ENCODE data around the gene TMEM223. TPM values are rescaled to one million over a fixed set of nuclear protein-coding genes. Genes with fewer than 3 reads are reported as not detected.

Gene TMEM223, protein sequence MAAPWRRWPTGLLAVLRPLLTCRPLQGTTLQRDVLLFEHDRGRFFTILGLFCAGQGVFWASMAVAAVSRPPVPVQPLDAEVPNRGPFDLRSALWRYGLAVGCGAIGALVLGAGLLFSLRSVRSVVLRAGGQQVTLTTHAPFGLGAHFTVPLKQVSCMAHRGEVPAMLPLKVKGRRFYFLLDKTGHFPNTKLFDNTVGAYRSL
- total RNA-seq (2011; cell fraction: chromatin; rRNA removed; ENCODE audit: low replicate concordance): 18.9 and 38.1 TPM in 2 replicates
- 41.6 and 50.2 TPM in 2 replicates for total RNA-seq (2011; cell fraction: nucleolus; rRNA removed)
- total RNA-seq (2011; cell fraction: nucleoplasm; rRNA removed): 24.4 and 29.5 TPM in 2 replicates
- total RNA-seq (2014; rRNA removed) (27.4 and 34.5 TPM in 2 replicates), total RNA-seq (2014; rRNA removed; fragmentation: Illumina TruSeq; extraction: Trizol) (14.3 and 14.7 TPM in 2 replicates), total RNA-seq (2015; rRNA removed; fragmentation: Illumina TruSeq; extraction: Trizol) (22.4 and 22.5 TPM in 2 replicates), total RNA-seq (2021) (19.6 and 21.2 TPM in 2 replicates), polyA plus RNA-seq (2011; rRNA removed) (19.0 and 20.1 TPM in 2 replicates), polyA plus RNA-seq (2014; fragmentation: Illumina TruSeq; extraction: Trizol) (14.6 and 16.0 TPM in 2 replicates), polyA plus RNA-seq (2014; fragmentation: Nextera tagmentation; extraction: Ambion mirVana) (10 to 100 TPM in 1 of 2 experiments, 1 to 10 TPM in 1; 5.9 to 15.2 TPM), polyA plus RNA-seq (2014; rRNA removed) (30.7 and 37.2 TPM in 2 replicates), polyA minus RNA-seq (2011; rRNA and poly(A)+ RNA removed) (9.6 and 9.7 TPM in 2 replicates), Bru-seq, nascent RNA (percentile 81 among the genes with signal in this experiment), BruChase-seq, experiment 1, labeled RNA remaining after a 2-hour chase (percentile 72 among the genes with signal in this experiment), BruChase-seq, experiment 2, labeled RNA remaining after a 6-hour chase (percentile 68 among the genes with signal in this experiment)
- 23.3 and 47.6 TPM in 2 replicates for polyA plus RNA-seq (2011; cell fraction: cytosol; rRNA removed)
- 10.4 and 10.8 TPM in 2 replicates for polyA plus RNA-seq (2011; cell fraction: nucleus; rRNA removed)
- 16.3 and 16.9 TPM in 2 replicates for polyA plus RNA-seq (2012)
- polyA minus RNA-seq (2011; cell fraction: cytosol; rRNA and poly(A)+ RNA removed): 6.6 and 9.0 TPM in 2 replicates
- 14.5 and 18.2 TPM in 2 replicates for polyA minus RNA-seq (2011; cell fraction: nucleus; rRNA and poly(A)+ RNA removed)
- long read RNA-seq, experiment 1, transcript TMEM223-201 (2 exons, 1,288 nt): major isoform, 61 of 71 reads
- long read RNA-seq, experiment 1, partial matches to known transcripts: 0 of 71 reads
- long read RNA-seq, experiment 1, other reads (novel, unspliced or antisense): 8 of 71 reads
- long read RNA-seq, experiment 2, transcript TMEM223-201 (2 exons, 1,288 nt): major isoform, 39 of 40 reads
- long read RNA-seq, experiment 2, partial matches to known transcripts: 0 of 40 reads
- long read RNA-seq, experiment 2, other reads (novel, unspliced or antisense): 0 of 40 reads
- long read RNA-seq, experiment 3, transcript TMEM223-201 (2 exons, 1,288 nt): major isoform, 45 of 51 reads
- long read RNA-seq, experiment 3, partial matches to known transcripts: 1 of 51 reads
- long read RNA-seq, experiment 3, other reads (novel, unspliced or antisense): 4 of 51 reads

GRCh38 chr11:62791501-62792201 is at the start of gene TMEM223:
TSS of gene TMEM223 (minus strand) at chr11:62792006. CDS start at chr11:62791994, 12 bp downstream.
- in situ Hi-C loops (cut with MboI): no loop called here
- FAIRE-seq: peak; percentile 86
- intact Hi-C loops (cut with micrococcal nuclease): no loop called here
- Histone ChIP-seq H3K4me2 (ENCODE audit: insufficient read depth, low read length) (peak within 1 kb of the TSS; percentile 95), H3K4me3 (peak within 1 kb of the TSS; percentile 100), H3K4me1 (replicated peaks in 1 of 2; ENCODE audit: control insufficient read depth in 2 of 2, insufficient read depth in 2 of 2, low read length in 2 of 2) (peaks cover 27% of the 10 kb centered on the region in 2 experiments), H4K20me1 (replicated peaks; ENCODE audit: control insufficient read depth, insufficient read depth, low read length) (no peaks in the 10 kb centered on the region), H3K79me2 (ENCODE audit: control insufficient read depth, insufficient read depth, low read length) (peaks cover 50% of the 10 kb centered on the region), H3K27ac (ENCODE audit: extremely low read depth, low read depth, low read length) (peak within 1 kb of the TSS; percentile 91), H3K9me3 (replicated peaks; ENCODE audit: control insufficient read depth, insufficient read depth, low read depth, low read length) (no peaks in the 10 kb centered on the region), H3K36me3 (ENCODE audit: control insufficient read depth, insufficient read depth, low read length) (peaks cover 75% of the 10 kb centered on the region), H2AFZ (ENCODE audit: low read depth, low read length) (peak within 1 kb of the TSS; percentile 90), H3K9me1 (ENCODE audit: control insufficient read depth, insufficient read depth, low read length) (no peaks in the 10 kb centered on the region), H3K27me3 (ENCODE audit: control insufficient read depth in 2 of 2, insufficient read depth in 2 of 2, low read length in 2 of 2) (no peaks in the 10 kb centered on the region), H3K9ac (ENCODE audit: insufficient read depth in 1 of 2, low read depth in 2 of 2, low read length in 2 of 2) (peak within 1 kb of the TSS; percentile 84 to 96)
- peak; percentile 84 to 92 (median 89) for DNase-seq (ENCODE audit: extremely low read depth in 1 of 4, low spot score in 3 of 4)
- ATAC-seq: peak; percentile 89
- POLR2A ChIA-PET: interaction anchor here (0.7 to 11.4 kb wide), 12 partner anchors 11 to 217 kb away, joined by 3 to 116 read pairs (median 4); partner anchors contain the start of genes NXF1, STX5, WDR74 and ZBTB3
- WGBS (ENCODE audit: insufficient coverage, low coverage, missing lambda C conversion rate): 1% methylated on average over 55 of the region's 58 CpGs
- CTCF ChIA-PET (ENCODE audit: low intra/inter-chr PET ratio): no interaction called here
- BruUV-seq (replicated peaks): no TSS peak
- peak; percentile 59 for TF ChIP-seq HCFC1 (IDR thresholded peaks at IDR 0.05; ENCODE audit: low read depth, low read length)
- TF ChIP-seq CEBPB (tag; IDR thresholded peaks at IDR 0.05): no peak
- TF ChIP-seq ZNF445 (CRISPR knock-in tag; IDR thresholded peaks at IDR 0.05; ENCODE audit: low read depth): no peak
- no peak for TF ChIP-seq GATA2 (CRISPR knock-in tag; IDR thresholded peaks at IDR 0.05)
- peak; percentile 91 to 92 for TF ChIP-seq MAZ (CRISPR knock-in tag; conservative IDR thresholded peaks at IDR 0.05 in 1 of 2, IDR thresholded peaks at IDR 0.05 in 1 of 2)
- TF ChIP-seq RBM34 (IDR thresholded peaks at IDR 0.05; ENCODE audit: borderline replicate concordance, insufficient read depth, low read length): no peak
- no peak for TF ChIP-seq TCF7 (IDR thresholded peaks at IDR 0.05; ENCODE audit: borderline replicate concordance)
- TF ChIP-seq FOXM1 (IDR thresholded peaks at IDR 0.05; ENCODE audit: low read depth): no peak
- TF ChIP-seq FOXM1 (CRISPR knock-in tag; IDR thresholded peaks at IDR 0.05; ENCODE audit: low read depth): no peak
- TF ChIP-seq ZNF77 (CRISPR knock-in tag; IDR thresholded peaks at IDR 0.05): peak; percentile 66; the same call in 1 of the 2 replicates
- TF ChIP-seq ZNF639 (CRISPR knock-in tag; conservative IDR thresholded peaks at IDR 0.05 in 1 of 2, IDR thresholded peaks at IDR 0.05 in 1 of 2): no peak
- TF ChIP-seq, protein P1, sequence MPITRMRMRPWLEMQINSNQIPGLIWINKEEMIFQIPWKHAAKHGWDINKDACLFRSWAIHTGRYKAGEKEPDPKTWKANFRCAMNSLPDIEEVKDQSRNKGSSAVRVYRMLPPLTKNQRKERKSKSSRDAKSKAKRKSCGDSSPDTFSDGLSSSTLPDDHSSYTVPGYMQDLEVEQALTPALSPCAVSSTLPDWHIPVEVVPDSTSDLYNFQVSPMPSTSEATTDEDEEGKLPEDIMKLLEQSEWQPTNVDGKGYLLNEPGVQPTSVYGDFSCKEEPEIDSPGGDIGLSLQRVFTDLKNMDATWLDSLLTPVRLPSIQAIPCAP (CRISPR knock-in tag; IDR thresholded peaks at IDR 0.05; ENCODE audit: borderline replicate concordance): peak; percentile 78; the same call in 1 of the 2 replicates

All from K562 (cell line).